22Rv1 (cell line): ENCODE measurements around the gene TMEM208.

ENCODE experiments used
- ZFX ChIP-seq: fragments of 450-650 bp; IDR thresholded peaks from 2 replicates; pipeline ENCODE4 v1.6.1; 2017; ENCODE audit warnings: antibody characterized with exemption, borderline replicate concordance
- TF ChIP-seq, protein P1 (sequence below): fragments of 450-650 bp; IDR thresholded peaks from 2 replicates; pipeline ENCODE4 v1.5.1; 2017; ENCODE audit warnings: mild to moderate bottlenecking

- TF ChIP-seq, protein P1, sequence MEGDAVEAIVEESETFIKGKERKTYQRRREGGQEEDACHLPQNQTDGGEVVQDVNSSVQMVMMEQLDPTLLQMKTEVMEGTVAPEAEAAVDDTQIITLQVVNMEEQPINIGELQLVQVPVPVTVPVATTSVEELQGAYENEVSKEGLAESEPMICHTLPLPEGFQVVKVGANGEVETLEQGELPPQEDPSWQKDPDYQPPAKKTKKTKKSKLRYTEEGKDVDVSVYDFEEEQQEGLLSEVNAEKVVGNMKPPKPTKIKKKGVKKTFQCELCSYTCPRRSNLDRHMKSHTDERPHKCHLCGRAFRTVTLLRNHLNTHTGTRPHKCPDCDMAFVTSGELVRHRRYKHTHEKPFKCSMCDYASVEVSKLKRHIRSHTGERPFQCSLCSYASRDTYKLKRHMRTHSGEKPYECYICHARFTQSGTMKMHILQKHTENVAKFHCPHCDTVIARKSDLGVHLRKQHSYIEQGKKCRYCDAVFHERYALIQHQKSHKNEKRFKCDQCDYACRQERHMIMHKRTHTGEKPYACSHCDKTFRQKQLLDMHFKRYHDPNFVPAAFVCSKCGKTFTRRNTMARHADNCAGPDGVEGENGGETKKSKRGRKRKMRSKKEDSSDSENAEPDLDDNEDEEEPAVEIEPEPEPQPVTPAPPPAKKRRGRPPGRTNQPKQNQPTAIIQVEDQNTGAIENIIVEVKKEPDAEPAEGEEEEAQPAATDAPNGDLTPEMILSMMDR, result no peak
- TF ChIP-seq ZFX, result no peak
Observed at GRCh38 chr16:67213197-67214019, 13.5 kb upstream of the TMEM208 start.
